NCI-H510A treated with DMSO at 0.1 percent for 48 hours (cell line): ENCODE data around the gene CHCHD1.
"Not testable (repeated sequence)": the region's sequence is repeated elsewhere in the genome, so short reads cannot be mapped to it uniquely, and the experiment has no call there.

Experiments
- DNase-seq: peaks from one replicate; lab custom pipeline; 2025; lab: John Stamatoyannopoulos, UW

The CHCHD1 gene

DNA sequence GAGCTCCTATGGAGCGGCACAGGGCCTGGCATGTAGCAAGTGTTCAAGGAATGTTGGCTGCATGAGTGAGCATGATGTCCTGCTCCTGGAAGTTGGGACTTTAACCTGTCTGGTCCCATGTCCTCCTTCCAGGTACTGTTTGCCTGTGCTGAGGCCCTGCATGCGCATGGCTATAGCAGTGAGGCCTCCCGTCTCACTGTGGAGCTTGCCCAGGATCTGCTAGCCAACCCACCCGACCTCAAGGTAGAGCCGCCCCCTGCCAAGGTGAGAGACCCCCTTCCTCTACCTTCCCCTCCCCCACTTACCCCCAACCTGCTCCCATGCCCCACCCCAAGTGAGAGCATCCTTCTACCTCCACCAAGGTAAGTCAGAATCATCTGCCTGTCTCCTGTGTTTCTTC, 11.6 kb downstream of the CHCHD1 start:
- DNase-seq = no peak

- DNase-seq = not testable (repeated sequence)
These were observed 13.6 kb downstream of the CHCHD1 start for GRCh38 chr10:73795491-73795890.

- not testable (repeated sequence) for DNase-seq
These were observed 14.2 kb downstream of the CHCHD1 start for GRCh38 chr10:73796035-73796434.

GRCh38 chr10:73796766-73797165, 14.9 kb downstream of the CHCHD1 start:
- no peak for DNase-seq

DNA sequence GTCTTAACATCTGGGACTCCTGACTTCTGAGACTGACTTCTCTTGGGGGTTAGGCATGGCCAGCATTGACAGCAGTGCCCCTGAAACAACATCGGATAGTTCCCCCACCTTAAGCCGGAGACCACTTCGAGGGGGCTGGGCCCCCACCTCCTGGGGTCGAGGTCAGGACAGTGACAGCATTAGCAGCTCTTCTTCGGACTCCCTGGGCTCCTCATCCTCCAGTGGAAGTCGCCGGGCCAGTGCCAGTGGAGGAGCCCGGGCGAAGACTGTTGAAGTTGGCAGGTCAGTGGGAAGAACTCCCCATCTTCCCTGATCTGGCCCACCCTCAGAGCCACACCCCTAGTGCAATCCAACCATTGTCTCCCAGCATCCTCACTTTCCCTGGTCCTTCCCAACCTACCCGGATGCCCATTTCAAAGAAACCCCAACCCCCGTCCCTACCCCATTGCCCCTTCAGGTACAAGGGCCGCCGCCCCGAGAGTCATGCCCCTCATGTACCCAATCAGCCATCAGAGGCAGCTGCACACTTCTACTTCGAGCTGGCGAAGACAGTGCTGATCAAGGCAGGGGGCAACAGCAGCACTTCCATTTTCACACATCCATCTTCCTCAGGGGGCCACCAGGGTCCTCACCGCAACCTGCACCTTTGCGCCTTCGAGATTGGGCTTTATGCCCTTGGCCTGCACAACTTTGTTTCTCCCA, 15.6 kb downstream of the CHCHD1 start:
- DNase-seq = no peak

- no peak for DNase-seq
These were observed 16.2 kb downstream of the CHCHD1 start for GRCh38 chr10:73798087-73798486.

- DNase-seq = no peak
These were observed 17.2 kb downstream of the CHCHD1 start for GRCh38 chr10:73798927-73799560.

DNA sequence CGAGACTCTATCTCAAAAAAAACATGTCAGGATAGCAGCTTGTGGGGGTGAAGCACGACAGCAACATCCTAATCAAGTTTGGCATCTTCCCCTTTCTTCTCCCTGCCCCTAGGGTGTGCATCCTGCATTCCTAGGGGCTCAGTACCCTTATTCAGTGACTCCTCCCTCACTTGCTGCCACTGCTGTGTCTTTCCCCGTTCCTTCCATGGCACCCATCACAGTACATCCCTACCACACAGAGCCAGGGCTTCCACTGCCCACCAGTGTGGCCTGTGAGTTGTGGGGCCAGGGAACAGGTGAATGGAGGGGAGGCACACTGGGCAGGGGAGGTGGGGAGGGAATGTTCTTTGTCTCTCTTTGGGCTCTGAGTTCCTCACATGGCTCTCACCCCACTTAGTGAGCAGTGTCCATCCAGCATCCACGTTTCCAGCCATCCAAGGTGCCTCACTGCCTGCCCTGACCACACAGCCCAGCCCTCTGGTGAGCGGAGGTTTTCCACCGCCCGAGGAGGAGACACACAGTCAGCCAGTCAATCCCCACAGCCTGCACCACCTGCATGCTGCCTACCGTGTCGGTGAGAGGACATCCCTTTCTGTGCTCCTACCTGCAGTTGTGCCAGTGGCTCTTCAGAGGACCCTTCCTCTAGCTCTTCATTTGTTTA, 18.2 kb downstream of the CHCHD1 start:
- no peak for DNase-seq

GRCh38 chr10:73800560-73801252, 18.9 kb downstream of the CHCHD1 start:
- DNase-seq = no peak

GRCh38 chr10:73801253-73801590, 19.4 kb downstream of the CHCHD1 start:
- DNase-seq = no peak

- DNase-seq = no peak
These were observed 20.6 kb downstream of the CHCHD1 start for GRCh38 chr10:73802276-73802991.

- DNase-seq = no peak
These were observed 21.9 kb downstream of the CHCHD1 start for GRCh38 chr10:73803680-73804286.

DNA sequence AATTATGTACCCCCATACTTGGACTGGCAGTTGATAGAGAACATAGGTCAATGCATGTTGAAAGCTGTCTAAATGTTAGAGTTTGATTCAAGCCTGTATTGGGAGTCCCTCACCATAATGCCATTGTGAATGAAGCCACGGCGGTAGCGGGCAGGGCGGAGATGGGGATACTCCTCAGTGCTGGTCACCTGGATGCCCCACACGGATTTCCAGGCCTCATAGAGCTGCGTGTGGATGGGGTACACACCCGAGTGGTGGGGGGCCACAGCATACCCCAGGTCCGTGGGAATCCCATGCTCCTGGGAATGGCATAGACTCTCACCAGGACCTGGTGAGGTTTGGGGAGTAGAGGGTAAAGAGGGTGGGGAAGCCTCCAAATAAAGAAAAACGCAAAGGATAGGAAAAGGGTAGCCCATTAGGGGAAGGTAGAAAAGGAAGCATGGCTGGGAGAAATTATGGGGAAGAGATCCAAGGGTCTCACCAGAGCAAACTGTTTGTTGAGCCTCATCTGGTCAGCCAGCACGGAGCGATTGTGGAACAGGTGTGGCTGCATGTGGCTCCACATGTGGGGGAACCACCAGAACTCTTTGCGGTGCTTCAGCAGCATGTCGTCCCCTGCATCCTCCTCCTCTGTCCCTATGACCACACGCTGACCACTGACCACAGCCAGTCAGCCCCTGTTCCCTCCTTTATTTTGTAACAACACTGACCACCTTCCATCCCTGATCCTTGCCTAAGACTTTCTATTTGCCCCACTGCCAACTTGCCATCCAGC, 24.5 kb downstream of the CHCHD1 start:
- DNase-seq = no peak

GRCh38 chr10:73807471-73807870, 25.6 kb downstream of the CHCHD1 start:
- no peak for DNase-seq

- DNase-seq = no peak
These were observed 26.4 kb downstream of the CHCHD1 start for GRCh38 chr10:73808021-73808815.

DNA sequence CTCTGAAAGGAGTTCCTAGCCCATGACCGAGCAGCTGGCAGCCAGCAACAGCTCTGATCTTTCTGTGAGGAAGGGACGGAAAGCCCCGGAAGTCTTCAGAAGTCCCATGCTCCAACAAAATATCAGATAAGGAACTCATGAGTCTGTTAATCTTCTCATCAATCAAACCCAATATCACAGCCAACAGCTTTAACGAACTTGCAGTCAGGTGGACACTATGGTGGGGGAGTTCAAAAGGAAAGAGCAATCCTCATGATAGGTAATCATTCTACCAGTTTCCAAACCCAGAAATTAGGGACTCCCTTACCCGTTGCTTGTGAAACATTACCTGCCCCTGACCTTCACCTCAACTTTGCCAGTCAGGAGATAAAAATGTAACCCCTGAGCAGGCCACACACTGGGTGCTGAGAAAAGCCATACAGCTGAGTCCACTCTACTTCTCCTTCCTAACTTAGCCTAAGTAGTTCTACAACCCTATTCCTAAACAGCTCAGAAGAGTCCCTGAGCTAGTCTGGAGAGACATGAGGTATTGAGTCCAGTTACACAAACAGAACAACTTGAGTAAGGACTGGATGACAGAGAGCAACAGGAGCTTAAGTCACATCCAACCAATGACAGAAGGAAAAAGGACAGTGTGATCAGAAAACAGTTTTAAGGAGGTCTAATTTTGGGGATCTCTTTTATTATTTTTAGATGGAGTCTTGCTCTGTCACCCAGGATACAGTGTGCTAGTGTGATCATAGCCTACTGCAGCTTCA, 27.4 kb downstream of the CHCHD1 start:
- no peak for DNase-seq

GRCh38 chr10:73810358-73810734, 28.5 kb downstream of the CHCHD1 start:
- no peak for DNase-seq

DNA sequence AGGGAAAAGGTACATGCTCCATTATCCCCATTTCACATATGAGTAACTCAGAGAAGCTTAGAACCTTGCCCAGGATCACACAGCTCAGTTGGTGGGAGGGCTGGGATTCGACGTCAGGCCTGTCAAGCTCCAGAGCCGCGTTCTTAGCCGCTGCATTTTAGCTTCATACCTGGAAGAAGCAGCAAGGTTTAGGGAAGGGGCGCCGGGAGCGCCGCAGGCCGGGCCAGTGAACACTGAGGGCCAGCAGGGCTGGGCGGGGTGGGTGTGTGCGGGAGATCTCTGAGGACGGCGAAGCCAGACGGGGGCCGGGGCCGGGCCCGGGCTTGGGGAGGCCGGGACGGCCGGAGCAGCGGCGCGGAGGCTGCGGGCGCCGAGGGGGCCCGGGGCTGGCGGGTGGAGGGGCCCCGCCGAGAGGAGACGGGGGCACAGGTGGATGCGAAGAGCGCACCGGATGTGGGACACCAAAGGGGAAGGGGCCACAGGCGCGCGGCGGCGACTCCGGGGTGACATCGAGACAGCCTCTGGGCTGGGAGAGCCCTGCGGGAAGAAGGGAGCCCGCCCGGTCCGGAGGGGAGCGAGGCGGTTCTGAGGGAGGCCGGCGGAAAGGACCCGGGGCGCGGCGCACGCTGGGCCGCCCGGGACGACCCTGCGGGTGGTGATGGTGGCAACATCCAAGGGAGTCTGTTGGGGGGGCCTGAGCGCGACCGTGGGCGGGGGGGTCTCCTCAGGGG, 29.1 kb downstream of the CHCHD1 start:
- no peak for DNase-seq

DNA sequence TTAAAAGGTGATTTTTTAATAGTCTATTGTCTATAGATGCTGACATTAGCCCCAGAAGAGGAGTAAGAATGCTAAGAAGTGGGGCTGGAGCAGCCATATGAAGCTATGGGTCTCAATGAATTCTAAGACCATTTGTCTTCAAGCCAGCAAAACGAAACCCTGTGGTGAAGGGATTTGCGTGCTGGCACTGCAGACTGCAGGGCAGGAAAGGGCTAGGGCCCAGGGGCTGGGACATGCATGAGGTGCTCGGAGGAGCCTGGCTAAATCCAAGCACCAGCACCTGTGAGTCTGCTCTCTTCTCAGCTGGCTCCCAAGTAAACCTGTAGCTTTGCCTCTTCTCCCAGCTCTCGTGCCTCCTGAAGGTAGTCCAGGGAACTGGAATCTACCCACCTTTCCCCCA, 30.8 kb downstream of the CHCHD1 start:
- DNase-seq = no peak
